HT1080 (cell line): ENCODE data around the gene PPFIA1. TPM values are rescaled to one million over a fixed set of nuclear protein-coding genes. Genes with fewer than 3 reads are reported as not detected.

ENCODE experiments used
- DNase-seq: peaks from one replicate; pipeline ENCODE4 v3.0.0-alpha.2; 2015; ENCODE audit warnings: low read depth
- polyA plus RNA-seq, 2 experiments: library from polyadenylated mRNA; depleted of rRNA; stranded (reverse); fragments of >200 nt; gene quantifications; 2 replicates each; pipeline ENCODE4 v1.2.3, GENCODE V29; 2015
- total RNA-seq: library from RNA; depleted of rRNA; stranded (reverse); fragments of >200 nt; shearing (Covaris generic); gene quantifications from 2 replicates; pipeline ENCODE4 v1.2.3, GENCODE V29; 2014; rRNA removed

PPFIA1 gene
- 27.7 and 28.2 TPM in 2 replicates for total RNA-seq
- polyA plus RNA-seq (2015; cell fraction: cytosol; rRNA removed), result 17.2 and 20.9 TPM in 2 replicates
- 29.7 and 34.9 TPM in 2 replicates for polyA plus RNA-seq (2015; cell fraction: nucleus; rRNA removed)

DNA sequence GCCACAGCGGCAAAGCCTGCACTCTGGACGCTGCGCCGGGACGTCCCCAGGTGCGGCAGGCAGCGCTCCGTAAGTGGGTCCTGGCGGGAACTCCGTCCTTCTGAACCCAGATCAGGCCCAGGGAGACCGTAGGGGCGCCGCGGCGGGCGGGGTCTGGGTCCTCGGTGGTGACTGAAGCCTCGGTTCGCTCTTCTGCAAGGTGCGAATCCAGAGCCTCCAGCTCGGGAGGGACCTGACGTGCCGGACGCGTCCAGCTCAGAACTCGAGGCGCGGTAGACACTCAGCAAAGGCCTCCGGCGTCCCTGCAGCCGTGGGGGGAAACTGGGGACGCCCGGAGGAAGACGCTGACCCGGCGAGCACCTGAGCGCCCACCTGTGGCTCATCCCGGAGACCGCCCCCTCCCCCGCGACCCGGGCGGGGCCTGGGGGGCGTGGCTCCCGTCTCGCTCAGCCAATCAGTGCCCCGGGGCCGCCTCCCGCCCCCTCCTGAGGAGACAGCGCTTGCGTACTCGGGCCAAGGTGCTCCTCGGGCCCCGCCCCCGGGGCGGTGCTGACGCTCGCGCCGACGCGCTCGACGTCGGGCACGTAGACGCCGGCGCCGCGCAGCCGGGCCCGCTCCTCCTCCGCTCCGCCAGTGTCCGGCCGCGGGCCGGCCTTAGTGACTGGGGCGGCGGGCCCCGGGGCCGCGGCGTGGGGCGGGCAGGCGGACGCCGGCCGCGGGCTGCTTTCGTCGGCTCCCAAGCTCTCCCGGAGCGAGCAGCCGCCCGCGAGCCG, at the start of gene PPFIA1:
Gene PPFIA1 (plus strand): TSS at position 587 of the 773 bp plus-strand sequence. CDS start 1,483 bp downstream, outside the sequence.
- DNase-seq, result peak; percentile 89

DNA sequence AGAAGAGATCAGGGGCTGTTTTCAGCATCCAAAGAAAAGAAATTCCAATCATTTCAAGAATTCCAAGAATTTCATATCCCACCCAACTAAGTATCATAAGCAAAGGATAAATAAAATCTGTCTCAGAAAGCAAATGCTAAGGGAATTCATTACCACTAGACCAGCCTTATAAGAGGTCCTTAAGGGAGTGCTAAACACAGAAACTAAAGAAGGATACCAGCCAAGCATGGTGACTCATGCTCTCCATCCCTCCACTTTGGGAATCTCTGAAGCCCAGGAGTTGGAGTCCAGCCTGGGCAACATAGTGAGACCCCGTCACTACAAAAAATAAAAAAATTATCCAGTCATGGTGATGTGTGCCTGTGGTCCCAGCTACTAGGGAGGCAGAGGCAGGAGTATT, 49.6 kb upstream of the PPFIA1 start:
- peak; percentile 21 for DNase-seq

DNA sequence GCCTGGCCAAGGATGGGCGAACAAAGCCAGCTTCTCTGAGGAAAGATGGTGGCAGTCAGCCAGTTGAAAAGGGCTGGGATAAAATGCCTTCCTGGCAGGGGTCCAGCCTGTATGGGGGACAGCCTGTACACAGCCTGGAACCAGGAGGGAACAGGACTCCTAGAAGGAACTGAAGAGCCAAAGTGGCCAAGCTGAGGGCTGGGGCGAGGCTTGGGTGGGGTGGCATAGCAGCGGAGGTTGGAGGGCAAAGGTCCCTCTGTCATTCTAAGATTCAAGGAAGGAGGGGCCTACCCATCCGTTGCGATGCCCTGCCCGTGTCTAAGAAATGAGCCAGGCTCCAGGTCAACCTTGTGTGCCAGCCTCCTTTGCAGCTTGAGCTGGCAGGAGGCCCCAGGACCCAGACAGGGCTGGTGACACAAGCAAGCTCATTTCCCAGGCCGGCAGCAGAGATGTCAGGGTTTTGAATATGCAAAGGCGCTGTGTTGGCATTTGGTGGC, 44.8 kb upstream of the PPFIA1 start:
- no peak for DNase-seq

DNA sequence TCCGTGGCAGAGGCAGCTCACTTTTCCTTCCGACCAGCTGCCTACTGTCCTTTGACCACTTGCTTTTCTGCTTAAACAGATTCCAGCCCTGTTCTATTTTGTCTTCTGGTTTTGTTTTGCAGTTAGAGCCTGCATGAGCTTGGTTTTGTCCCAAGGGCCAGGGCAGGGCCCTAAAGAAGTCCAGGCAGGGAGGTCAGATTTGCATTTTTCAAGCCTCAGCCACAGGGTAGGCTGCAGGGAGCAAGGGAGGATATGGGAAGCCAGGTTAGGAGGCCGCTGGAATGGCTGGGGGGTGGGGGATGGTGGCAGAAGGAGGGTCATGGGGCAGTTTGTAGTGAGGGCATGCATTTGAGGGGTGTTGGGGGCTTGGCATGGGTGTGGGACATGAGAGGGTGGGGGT, 44.3 kb upstream of the PPFIA1 start:
- no peak for DNase-seq

DNA sequence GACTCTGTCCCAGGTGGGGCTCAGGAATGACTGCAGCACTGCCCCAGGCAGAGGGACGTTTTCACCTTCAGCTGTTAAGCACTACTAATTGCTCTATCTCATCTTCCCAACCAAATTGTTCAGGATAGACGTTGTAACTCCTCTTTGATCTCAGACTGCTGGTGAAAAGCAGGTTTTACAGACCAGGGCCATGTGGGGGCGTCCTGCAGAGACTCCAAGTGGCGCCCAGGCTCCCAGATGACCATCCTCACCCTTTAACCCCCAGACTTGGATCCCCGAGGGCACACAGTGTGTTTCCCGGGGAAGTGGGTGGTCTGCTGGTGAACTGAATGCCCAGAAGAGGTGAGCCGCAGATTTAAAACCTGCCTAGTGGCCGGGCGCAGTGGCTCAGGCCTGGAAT, 43.5 kb upstream of the PPFIA1 start:
- no peak for DNase-seq

DNA sequence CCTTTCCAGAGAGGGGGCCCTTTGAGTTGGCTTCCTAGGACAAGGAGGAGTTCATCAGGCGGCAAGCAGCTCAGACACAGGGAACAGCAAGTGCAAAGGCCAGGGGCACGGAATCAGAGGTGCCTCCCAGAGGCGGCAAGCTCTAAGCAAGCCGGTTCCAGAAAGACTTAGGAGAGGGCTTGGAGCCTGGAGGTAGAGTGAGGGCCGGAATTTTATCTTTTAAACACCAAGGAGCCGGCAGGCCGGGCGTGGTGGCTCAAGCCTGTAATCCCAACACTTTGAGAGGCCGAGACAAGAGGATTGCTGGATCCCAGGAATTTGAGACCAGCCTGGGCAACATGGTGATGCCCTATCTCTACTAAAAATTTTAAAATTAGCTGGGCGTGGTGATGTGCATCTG, 40.8 kb upstream of the PPFIA1 start:
- no peak for DNase-seq

DNA sequence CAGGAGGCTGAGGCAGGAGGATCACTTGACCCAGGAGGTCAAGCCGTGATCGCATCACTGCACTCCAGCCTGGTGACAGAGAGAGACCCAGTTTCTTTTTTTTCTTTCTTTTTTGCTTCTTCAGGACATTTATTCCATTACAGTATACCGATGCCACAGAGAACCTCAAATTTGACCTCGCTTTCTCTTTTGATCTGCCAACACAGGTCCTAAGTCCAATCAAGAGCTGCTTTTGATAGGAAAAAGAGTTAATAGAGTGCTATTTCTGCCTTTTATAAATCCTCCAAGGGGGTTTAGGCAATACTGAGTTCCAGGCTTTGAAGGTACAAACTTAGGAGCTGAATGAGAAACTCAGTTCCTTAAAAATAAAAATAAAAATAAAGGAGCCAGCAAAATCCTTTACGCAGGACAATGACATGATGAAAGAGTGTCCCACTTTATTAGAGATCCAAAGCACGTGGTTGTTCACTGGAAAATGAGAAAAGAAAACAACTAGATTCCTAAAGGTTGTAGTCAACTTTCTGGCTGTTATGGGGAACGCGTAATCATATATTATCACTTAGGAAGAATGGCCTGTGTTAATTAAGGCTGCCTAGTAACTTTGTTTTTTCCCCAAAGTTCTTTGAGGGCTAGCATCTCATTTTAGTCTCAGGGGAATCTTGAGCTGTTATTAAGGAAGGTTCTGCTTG, 40.2 kb upstream of the PPFIA1 start:
- no peak for DNase-seq

DNA sequence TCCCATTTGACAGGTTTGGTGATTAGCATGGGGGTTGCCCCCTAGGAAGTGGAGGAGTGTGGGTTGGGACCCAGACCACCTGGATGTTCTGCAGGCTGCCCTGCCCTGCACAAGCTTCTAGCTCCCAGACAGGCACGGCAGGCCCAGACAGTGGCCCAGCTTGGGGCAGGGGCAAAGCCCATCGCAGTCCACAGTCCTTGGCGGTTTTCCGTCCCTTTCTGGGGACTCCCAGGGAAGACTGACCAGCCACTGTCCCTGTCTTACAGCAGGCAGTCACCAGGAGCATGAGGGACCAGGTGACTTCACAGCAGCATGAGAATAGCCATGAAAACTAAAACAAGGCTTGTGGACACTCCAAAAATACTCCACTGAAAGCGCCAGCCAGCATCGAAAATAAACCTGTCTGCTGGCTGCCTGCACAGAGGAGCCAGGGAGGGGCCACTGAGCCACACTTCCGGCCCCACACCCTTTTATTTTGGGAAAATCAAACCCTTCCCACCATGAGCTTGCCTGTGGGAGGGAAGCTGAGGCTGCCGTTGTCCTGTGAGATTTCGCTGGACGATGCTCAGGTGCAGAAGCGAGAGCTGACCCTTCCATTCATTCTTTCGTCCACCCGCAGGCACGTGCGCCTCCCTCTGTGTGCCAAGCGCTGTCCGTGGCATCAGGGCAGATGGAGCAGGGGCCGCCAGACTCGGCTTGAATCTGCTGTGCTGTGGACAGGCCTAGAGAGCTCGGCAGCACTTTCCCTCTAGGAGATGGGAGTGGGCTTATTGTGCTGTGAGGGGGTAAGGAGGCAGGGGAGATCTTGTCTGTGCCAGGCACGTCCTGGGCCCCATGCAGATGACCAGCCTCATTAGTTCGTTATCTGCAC, 39.4 kb upstream of the PPFIA1 start:
- DNase-seq, result no peak

DNA sequence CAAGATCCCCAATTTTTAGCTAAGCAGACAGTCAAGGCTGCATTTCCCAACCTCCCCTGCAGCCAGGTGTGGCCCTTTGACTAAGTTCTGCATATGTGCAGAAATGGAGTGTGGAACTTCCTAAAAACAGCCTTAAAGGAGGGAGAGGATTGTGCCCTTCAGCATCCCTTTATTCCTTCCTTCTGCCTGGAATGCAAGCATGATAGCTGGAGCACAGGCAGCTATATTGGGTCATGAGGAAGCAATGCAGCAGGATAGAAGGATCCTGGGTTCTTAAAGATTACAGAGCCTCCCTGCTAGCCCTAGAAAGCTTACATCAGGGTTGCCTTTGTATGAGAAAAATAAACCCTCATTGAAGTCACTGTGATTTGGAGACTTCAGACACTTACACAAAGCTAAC, 37.5 kb upstream of the PPFIA1 start:
- DNase-seq, result no peak

DNA sequence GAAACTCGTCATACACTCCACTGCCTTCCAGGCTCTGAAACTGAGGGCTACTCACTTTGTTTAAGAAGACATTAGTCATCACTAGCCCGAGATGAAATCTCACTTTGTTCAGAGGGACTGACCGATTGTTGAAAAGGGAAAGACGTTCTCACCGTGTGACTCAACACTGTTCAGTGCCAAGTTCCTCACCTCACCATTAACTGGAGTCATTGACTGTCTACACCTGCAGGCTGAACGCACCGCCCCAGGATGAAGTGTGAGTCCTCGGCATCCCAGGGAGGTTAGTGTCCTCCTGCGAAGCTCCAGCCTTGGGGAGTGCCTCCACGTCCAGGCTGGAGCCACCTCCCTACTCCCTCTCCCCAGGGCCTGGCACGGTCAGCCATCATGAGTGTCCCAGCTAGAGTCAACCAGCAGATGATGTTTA, 37.0 kb upstream of the PPFIA1 start:
- peak; percentile 96 for DNase-seq

DNA sequence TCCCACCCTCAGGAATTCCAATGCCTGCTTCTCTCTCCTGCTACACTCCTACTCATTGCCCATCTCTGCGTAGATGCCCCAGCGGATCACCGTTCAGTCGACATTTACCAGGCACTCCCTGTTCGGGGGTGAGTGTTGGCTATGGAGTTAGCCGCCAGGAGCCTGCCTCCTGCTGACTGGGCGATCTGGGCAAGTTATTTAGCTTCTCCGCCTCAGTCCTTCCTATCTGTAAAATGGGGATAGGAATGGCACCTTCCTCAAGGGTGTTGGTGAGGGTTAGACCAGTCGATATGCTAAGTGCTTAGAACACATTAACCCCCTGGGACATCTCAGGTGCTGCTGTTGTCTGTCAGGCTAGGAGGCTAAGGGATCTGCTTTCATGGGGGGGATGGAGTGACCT, 36.5 kb upstream of the PPFIA1 start:
- DNase-seq, result no peak

DNA sequence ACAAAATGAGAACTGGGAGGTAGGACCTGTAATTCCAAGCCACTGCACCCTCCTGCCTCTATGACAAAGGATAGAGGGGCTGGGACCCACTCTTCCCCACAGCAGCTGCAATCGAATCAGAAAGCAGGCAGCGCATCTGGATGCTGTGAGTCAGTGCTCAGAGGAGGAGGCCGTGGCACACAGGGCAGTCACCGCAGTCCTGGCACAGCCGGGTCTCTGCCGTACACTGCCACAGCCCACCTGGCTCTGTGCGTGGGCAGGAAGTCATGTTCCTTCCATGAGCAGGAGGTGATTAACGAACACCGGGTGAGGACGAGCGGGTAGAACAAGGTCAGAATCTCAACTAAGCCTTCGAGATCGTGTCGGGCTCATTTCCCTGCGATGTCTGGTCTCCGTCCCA, 30.2 kb upstream of the PPFIA1 start:
- peak; percentile 18 for DNase-seq

DNA sequence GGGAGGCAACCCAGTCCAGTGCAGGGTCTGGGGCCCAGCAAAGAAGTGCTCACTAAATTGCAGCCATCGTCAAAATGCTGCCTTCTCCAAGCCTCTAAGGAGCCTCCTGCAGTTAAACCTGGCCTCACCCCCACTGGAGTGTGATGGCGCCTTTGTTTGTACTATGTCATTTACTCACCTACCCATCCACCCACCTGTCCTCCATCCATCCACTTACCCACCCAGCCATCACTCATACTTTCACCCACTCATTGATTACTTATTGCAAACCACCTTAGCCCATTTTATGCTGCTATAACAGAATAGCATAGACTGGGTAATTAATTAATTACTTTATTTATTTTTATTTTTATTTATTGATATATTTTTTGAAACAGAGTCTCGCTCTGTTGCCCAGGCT, 28.8 kb upstream of the PPFIA1 start:
- DNase-seq, result no peak

DNA sequence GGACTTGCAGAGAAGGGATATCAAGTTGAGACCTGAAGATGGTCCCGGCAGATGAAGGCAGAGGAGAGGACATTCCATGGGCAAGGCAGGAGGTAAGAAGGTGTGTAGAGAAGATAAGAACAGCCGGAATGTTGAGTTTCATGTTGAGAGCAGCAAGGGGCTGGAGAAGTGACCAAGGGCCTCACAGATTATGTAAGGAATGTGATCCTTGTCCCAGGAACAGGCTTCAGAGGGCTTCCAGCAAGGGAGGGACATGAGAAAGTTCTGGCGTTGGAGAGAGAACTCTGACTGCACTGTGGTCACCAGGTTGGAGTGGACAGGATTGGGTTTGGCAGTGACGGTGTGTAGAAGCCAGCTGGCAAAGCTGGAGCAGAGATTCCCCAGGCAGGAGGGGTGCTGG, 27.6 kb upstream of the PPFIA1 start:
- DNase-seq, result no peak

DNA sequence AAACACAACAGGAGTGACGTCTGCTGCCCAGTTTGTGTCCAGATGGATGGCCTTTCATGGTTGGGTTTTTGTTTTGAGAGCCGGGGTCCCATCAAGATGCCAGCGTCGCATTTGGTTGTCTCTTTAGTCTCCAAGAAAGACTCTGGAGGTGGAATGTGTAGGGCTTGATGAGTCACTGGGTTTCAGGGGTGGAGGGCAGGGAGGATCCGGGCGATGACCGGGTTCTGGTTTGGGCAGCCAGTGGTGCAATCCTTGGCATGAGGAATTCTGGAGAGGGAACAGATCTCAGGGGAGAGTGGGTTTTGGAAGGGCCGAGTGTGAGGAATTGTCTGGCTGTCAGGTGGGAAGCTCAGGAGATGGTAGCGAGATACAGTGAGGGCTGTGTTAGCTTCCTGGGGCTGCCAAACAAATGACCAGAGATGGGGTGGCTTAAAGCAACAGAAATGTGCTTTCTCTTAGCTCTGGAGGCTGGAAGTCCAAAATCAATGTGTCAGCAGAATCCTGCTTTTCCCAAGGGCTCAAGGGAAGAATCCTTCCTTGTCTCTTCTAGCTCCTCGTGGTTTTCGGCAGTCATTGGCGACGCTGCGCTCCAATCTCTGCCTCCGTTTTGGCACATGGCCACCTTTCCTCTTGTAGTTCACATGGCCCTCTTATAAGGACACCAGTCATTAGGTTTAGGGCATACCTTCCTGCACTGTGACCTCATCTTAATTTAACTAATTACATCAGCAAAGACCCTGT, 26.4 kb upstream of the PPFIA1 start:
- DNase-seq, result peak; percentile 34

DNA sequence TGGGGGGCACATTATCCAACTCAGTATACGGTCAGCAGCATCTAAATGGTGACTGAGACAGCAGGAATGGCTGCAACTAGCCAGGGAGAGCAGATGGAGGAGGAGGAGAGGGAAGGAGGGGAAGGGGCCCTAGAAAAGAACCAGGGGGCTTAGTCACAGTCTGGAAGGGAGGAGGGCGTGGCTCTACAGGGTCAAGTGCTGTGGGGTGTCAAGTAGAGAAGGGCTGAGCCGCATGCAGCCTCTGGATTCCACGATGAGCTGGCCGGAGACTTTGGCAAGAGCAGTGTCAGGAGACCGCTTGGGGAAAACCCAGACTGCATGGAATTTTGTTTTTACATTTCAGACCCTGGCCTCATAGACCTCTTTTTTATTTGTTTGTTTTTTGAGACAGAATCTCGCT, 25.8 kb upstream of the PPFIA1 start:
- peak; percentile 24 for DNase-seq

DNA sequence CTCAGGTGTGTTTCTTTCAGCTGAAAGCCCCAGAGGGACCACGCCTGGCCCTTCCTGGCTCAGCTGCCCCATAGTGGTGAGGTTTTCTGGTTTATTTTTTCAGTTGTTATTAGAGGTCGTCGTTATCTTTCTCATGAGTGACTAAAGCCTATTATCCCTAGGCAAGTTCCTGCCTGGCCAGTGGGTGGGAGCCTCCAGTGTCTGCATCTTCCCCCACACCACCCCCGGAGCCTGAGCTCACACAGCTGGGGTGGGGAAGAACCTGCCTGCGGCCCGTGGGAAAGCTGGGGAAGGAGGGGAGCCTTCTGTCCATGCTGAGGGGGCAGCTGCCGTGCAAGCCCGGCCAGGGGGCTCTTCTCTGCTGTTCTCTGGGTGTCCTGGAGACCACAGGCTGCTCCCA, 24.3 kb upstream of the PPFIA1 start:
- no peak for DNase-seq

DNA sequence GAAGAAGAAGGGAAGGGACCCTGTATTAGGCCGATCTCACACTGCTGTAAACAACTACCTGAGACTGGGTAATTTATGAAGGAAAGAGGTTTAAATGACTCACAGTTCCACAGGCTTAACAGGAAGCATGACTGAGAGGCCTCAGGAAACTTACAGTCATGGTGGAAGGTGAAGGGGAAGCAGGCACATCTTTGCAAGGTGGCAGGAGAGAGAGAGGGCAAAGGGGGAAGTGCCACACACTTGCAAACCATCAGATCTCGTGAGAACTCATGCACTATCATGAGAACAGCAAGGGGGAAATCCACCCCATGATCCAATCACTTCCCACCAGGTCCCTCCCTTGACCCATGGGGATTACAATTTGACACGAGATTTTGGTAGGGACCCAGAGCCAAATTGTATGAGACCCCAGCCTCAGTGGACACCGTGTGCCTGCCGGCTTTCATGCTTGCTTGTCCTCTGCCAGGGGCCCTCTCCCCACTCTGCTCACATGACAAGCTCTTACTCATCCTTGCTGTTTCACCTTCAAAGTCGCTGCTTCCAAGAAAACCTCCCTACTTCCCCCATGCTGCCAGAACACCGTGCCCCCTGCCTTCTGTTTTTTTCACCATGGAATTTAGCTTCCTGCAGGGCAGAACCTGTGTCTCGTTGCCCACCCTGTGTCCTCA, 23.3 kb upstream of the PPFIA1 start:
- DNase-seq, result no peak

DNA sequence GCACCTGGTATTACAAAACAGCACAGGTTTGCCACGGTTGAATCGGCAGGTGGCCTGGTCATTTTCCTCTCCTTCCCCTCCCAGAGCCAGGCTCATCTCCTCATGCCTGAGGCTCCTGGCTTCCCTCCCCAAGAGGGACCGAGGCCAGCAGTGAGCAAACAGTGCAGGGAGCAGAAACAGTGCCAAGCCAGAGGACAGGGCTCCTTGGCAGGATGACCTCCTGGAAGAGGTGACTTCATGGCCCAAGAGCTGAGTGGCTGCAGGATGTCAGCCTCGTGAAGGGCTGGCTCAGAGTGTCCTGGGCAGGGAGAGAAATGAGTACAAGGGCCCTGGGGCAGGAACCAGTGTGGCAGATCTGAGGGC, 22.8 kb upstream of the PPFIA1 start:
- no peak for DNase-seq
